ENCODE data around the gene SORBS1.

- TF ChIP-seq CTCF (IDR thresholded peaks at IDR 0.05) (no peak), EZH2 (IDR thresholded peaks at IDR 0.05) (no peak)
Observed at GRCh38 chr10:95558593-95559320, 2.4 kb downstream of the SORBS1 start.

Measured in neural progenitor cell (in vitro differentiated cells).